IMR-90 (cell line): Measurements from ENCODE around the gene ZMIZ1. TPM values are rescaled to one million over a fixed set of nuclear protein-coding genes. Genes with fewer than 3 reads are reported as not detected.

Source experiments
- ATAC-seq: fragments of 200-7000 bp; cut with Tn5 transposase; 2 replicates; pipeline ENCODE4 v1.9.1; 2020; ENCODE audit warnings: low read depth, mild to moderate bottlenecking, moderate library complexity
- BruUV-seq: library from RNA; stranded (reverse); fragments of 400-500 nt; replicated peaks from 2 replicates; lab custom pipeline; 2021; lab: Mats Ljungman, UMichigan
- CTCF ChIA-PET: fragments of 300-600 bp; formaldehyde crosslinking; extraction: SDS; loops from one replicate; lab custom pipeline; 2021; ENCODE audit warnings: antibody characterized with exemption; lab: Yijun Ruan, JAX
- POLR2A ChIA-PET: fragments of 300-600 bp; sonication (Branson Sonifier 250); formaldehyde crosslinking; loops from one replicate; lab custom pipeline; 2022; ENCODE audit warnings: antibody characterized with exemption; ENCODE audit not compliant: unreplicated experiment; lab: Charles Lee
- DNase-seq: peaks from one replicate; pipeline ENCODE4 v3.0.0; 2013
- H2AFZ ChIP-seq: replicated peaks from 2 replicates; pipeline ENCODE3; 2013; ENCODE audit warnings: low read length, mild to moderate bottlenecking; ENCODE audit not compliant: poor library complexity
- H2AK5ac ChIP-seq: 2 replicates; pipeline ENCODE4 v1.6.1; 2013; ENCODE audit warnings: low read depth, low read length, inconsistent platforms
- H2AK9ac ChIP-seq: replicated peaks from 2 replicates; pipeline ENCODE3; 2013; ENCODE audit warnings: mild to moderate bottlenecking, low read depth, low read length, moderate library complexity; ENCODE audit not compliant: poor library complexity
- H2BK120ac ChIP-seq: 2 replicates; pipeline ENCODE4 v1.6.1; 2013; ENCODE audit warnings: low read depth, low read length, inconsistent platforms
- H2BK15ac ChIP-seq: 3 replicates; pipeline ENCODE4 v1.6.1; 2013; ENCODE audit warnings: low read depth, low read length, inconsistent platforms
- H2BK20ac ChIP-seq: 2 replicates; pipeline ENCODE4 v1.6.1; 2013; ENCODE audit warnings: low read depth, mild to moderate bottlenecking, inconsistent platforms, low read length, moderate library complexity
- H2BK5ac ChIP-seq: 2 replicates; pipeline ENCODE4 v1.6.1; 2013; ENCODE audit warnings: mild to moderate bottlenecking, low read depth, low read length, inconsistent platforms; ENCODE audit not compliant: poor library complexity, severe bottlenecking
- H3K14ac ChIP-seq: replicated peaks from 2 replicates; pipeline ENCODE4 v1.6.1; 2013; ENCODE audit warnings: low read depth, low read length, inconsistent platforms
- H3K18ac ChIP-seq: 2 replicates; pipeline ENCODE4 v1.6.1; 2013; ENCODE audit warnings: low read depth, low read length, control low read depth
- H3K23ac ChIP-seq: 2 replicates; pipeline ENCODE4 v1.6.1; 2013; ENCODE audit warnings: low read depth, low read length, inconsistent platforms
- H3K27ac ChIP-seq: 2 replicates; pipeline ENCODE4 v1.5.1; 2013; ENCODE audit warnings: mild to moderate bottlenecking, control low read depth, low read length; ENCODE audit not compliant: insufficient read depth
- H3K27me3 ChIP-seq: 2 replicates; pipeline ENCODE4 v1.6.1; 2013; ENCODE audit warnings: low read length; ENCODE audit not compliant: control insufficient read depth, insufficient read depth
- H3K36me3 ChIP-seq: 2 replicates; pipeline ENCODE4 v1.6.1; 2013; ENCODE audit warnings: low read length, mixed read lengths; ENCODE audit not compliant: control insufficient read depth, insufficient read depth
- H3K4ac ChIP-seq: 2 replicates; pipeline ENCODE4 v1.6.1; 2013; ENCODE audit warnings: low read depth, low read length, inconsistent platforms
- H3K4me1 ChIP-seq: 2 replicates; pipeline ENCODE4 v1.6.1; 2013; ENCODE audit warnings: low read length, mixed read lengths; ENCODE audit not compliant: control insufficient read depth, insufficient read depth
- H3K4me2 ChIP-seq: 2 replicates; pipeline ENCODE4 v1.6.1; 2013; ENCODE audit warnings: low read depth, mild to moderate bottlenecking, control low read depth, low read length, moderate library complexity
- H3K4me3 ChIP-seq: 2 replicates; pipeline ENCODE4 v1.5.1; 2013; ENCODE audit warnings: low read depth, mild to moderate bottlenecking, control low read depth, low read length, moderate library complexity; ENCODE audit not compliant: insufficient read depth
- H3K56ac ChIP-seq: 2 replicates; pipeline ENCODE4 v1.6.1; 2013; ENCODE audit warnings: low read length, inconsistent platforms; ENCODE audit not compliant: insufficient read depth; ENCODE audit errors: extremely low read depth
- H3K79me1 ChIP-seq, 2 experiments: 2 replicates each; pipeline ENCODE4 v1.6.1; 2013; ENCODE audit warnings: low read length in 2 of 2, inconsistent platforms in 1 of 2, low read depth in 1 of 2
- H3K9ac ChIP-seq: 2 replicates; pipeline ENCODE4 v1.6.1; 2013; ENCODE audit warnings: low read depth, low read length, control low read depth
- H3K9me1 ChIP-seq: 2 replicates; pipeline ENCODE4 v1.6.1; 2013; ENCODE audit warnings: low read length, inconsistent platforms; ENCODE audit not compliant: insufficient read depth
- H3K9me3 ChIP-seq: 2 replicates; pipeline ENCODE4 v1.6.1; 2013; ENCODE audit warnings: low read length; ENCODE audit not compliant: control insufficient read depth, insufficient read depth
- H4K20me1 ChIP-seq: 2 replicates; pipeline ENCODE4 v1.6.1; 2013; ENCODE audit warnings: low read length, inconsistent platforms; ENCODE audit not compliant: insufficient read depth
- H4K5ac ChIP-seq: 2 replicates; pipeline ENCODE4 v1.6.1; 2013; ENCODE audit warnings: mild to moderate bottlenecking, low read depth, low read length, control low read depth
- H4K8ac ChIP-seq, 2 experiments: 2 replicates each; pipeline ENCODE4 v1.6.1; 2013; ENCODE audit warnings: low read depth in 2 of 2, low read length in 2 of 2, control low read depth in 1 of 2, inconsistent platforms in 1 of 2
- H4K91ac ChIP-seq: 2 replicates; pipeline ENCODE4 v1.6.1; 2013; ENCODE audit warnings: low read depth, low read length, inconsistent platforms; ENCODE audit not compliant: insufficient read depth
- BHLHE40 ChIP-seq: fragments of 150-350 bp; IDR thresholded peaks from 2 replicates; pipeline ENCODE4 v1.6.1; 2016; ENCODE audit warnings: mild to moderate bottlenecking, low read depth, low read length
- CEBPB ChIP-seq: IDR thresholded peaks from 2 replicates; pipeline ENCODE4 v1.6.1; 2012; ENCODE audit warnings: low read depth, low read length, improper control_type of control experiment
- CHD1 ChIP-seq: IDR thresholded peaks from 2 replicates; pipeline ENCODE4 v1.6.1; 2012; ENCODE audit warnings: low read depth, low read length, improper control_type of control experiment
- CTCF ChIP-seq: conservative IDR thresholded peaks from 2 replicates; pipeline ENCODE4 v1.5.1; 2012; ENCODE audit warnings: mild to moderate bottlenecking, low read depth, low read length, improper control_type of control experiment
- ELK1 ChIP-seq: fragments of 150-350 bp; IDR thresholded peaks from 2 replicates; pipeline ENCODE4 v1.6.1; 2016; ENCODE audit warnings: low read depth, mild to moderate bottlenecking, low read length, moderate library complexity, borderline replicate concordance
- FOS ChIP-seq: fragments of 150-350 bp; IDR thresholded peaks from 2 replicates; pipeline ENCODE4 v1.6.1; 2016; ENCODE audit warnings: low read depth, low read length
- MAFK ChIP-seq: IDR thresholded peaks from 2 replicates; pipeline ENCODE4 v1.6.1; 2012; ENCODE audit warnings: low read depth, low read length, improper control_type of control experiment
- MAZ ChIP-seq: IDR thresholded peaks from 2 replicates; pipeline ENCODE4 v1.6.1; 2012; ENCODE audit warnings: low read depth, mild to moderate bottlenecking, low read length, improper control_type of control experiment, moderate library complexity, borderline replicate concordance
- MXI1 ChIP-seq: IDR thresholded peaks from 2 replicates; pipeline ENCODE4 v1.6.1; 2012; ENCODE audit warnings: low read depth, mild to moderate bottlenecking, low read length, moderate library complexity, borderline replicate concordance
- NFE2L2 ChIP-seq: fragments of 150-350 bp; IDR thresholded peaks from 2 replicates; pipeline ENCODE4 v1.6.1; 2016; ENCODE audit warnings: low read depth, mild to moderate bottlenecking, low read length
- POLR2A ChIP-seq: IDR thresholded peaks from 2 replicates; pipeline ENCODE4 v1.6.1; 2012; ENCODE audit warnings: mild to moderate bottlenecking, low read depth, low read length
- RCOR1 ChIP-seq: IDR thresholded peaks from 2 replicates; pipeline ENCODE4 v1.6.1; 2012; ENCODE audit warnings: mild to moderate bottlenecking, low read length, improper control_type of control experiment; ENCODE audit not compliant: insufficient replicate concordance
- RFX5 ChIP-seq: IDR thresholded peaks from 2 replicates; pipeline ENCODE4 v1.8.0; 2012; ENCODE audit warnings: low read depth, mild to moderate bottlenecking, low read length, moderate library complexity
- SMC3 ChIP-seq: fragments of 150-350 bp; IDR thresholded peaks from 2 replicates; pipeline ENCODE4 v1.6.1; 2016; ENCODE audit warnings: low read depth, mild to moderate bottlenecking, antibody characterized with exemption, low read length, moderate library complexity
- USF2 ChIP-seq: fragments of 150-350 bp; IDR thresholded peaks from 2 replicates; pipeline ENCODE4 v1.6.1; 2017; ENCODE audit warnings: mild to moderate bottlenecking, antibody characterized with exemption, low read length, low read depth
- WGBS, 2 experiments: methylation state at CpG; one replicate each; pipeline versions ENCODE4 v1.1.5 to v1.1.7; 2013; ENCODE audit warnings: missing lambda C conversion rate in 2 of 2; ENCODE audit not compliant: insufficient read length in 1 of 2; ENCODE audit errors: extremely low coverage in 2 of 2; 5-methylcytosine and 5-hydroxymethylcytosine counted together
- dilution Hi-C: fragments of 300-500 bp; cut with HindIII; formaldehyde crosslinking; loops from one replicate; pipeline ENCODE4 v1.14.3; 2018; ENCODE audit warnings: low sequenced_read_pairs; ENCODE audit not compliant: unreplicated experiment
- in situ Hi-C: fragments of 300-500 bp; cut with MboI; formaldehyde crosslinking; loops from 3 replicates; pipeline ENCODE4 v1.14.3; 2019; ENCODE audit warnings: low sequenced_read_pairs, inconsistent platforms, mixed read lengths
- intact Hi-C: fragments of 100-400 bp; cut with micrococcal nuclease; formaldehyde crosslinking; loops from 2 replicates; pipeline ENCODE4 v1.10.0; 2022
- polyA plus RNA-seq, 3 experiments: library from polyadenylated mRNA; depleted of rRNA; stranded (reverse); fragments of >200 nt; gene quantifications; 2 replicates each; pipeline ENCODE4 v1.2.3, GENCODE V29; 2012; ENCODE audit warnings: low replicate concordance in 1 of 3
- total RNA-seq: library from RNA; depleted of rRNA; stranded (reverse); fragments of >200 nt; gene quantifications from 2 replicates; pipeline ENCODE4 v1.2.3, GENCODE V29; 2012

Gene ZMIZ1
- total and polyA plus RNA-seq, 2 of the 4 experiments (the other 2 are of a cell fraction): 6.6 to 48.7 TPM

GRCh38 chr10:79176949-79177602, 108.3 kb downstream of the ZMIZ1 start:
- H3K4ac ChIP-seq: peak overlapping the region; percentile 89
- intact Hi-C loops (loop anchor here (5.0 kb wide), 1 partner anchor 105 kb away; no protein-coding TSS in a partner anchor), in situ Hi-C loops (no loop called here), dilution Hi-C loops (no loop called here)
- H3K14ac ChIP-seq: peak overlapping the region; percentile 90
- peak overlapping the region; percentile 83 for H3K23ac ChIP-seq
- BruUV-seq: no TSS peak
- H3K9ac ChIP-seq: peak overlapping the region; percentile 56
- 31% methylated on average over 4 of the region's 18 CpGs; no CpG with 5 or more reads in 1 of the 2 experiments for WGBS, 2 experiments
- H2AK9ac ChIP-seq: peak overlapping the region; percentile 48
- H2BK15ac ChIP-seq: peak overlapping the region; percentile 55; the same call in 1 of the 3 replicates
- H3K4me1 ChIP-seq: peaks cover 72% of the 10 kb centered on the region
- H2BK20ac ChIP-seq: peak overlapping the region; percentile 57
- peak overlapping the region; percentile 83 for H2BK120ac ChIP-seq
- ChIA-PET POLR2A (no interaction called here), CTCF (interaction anchor here (1.2 kb wide), 1 partner anchor 18 kb away, joined by 5 read pairs; no protein-coding TSS in a partner anchor)
- H3K36me3 ChIP-seq: peaks cover 9% of the 10 kb centered on the region
- peak overlapping the region; percentile 79 to 89; a peak in 3 of 4 replicates for H4K8ac ChIP-seq
- peaks cover 48% of the 10 kb centered on the region for H3K9me1 ChIP-seq
- H4K5ac ChIP-seq: peak overlapping the region; percentile 42
- DNase-seq (peak; percentile 43), ATAC-seq (peak; percentile 3; the same call in 1 of the 2 replicates)
- no peaks in the 10 kb centered on the region for H3K27me3 ChIP-seq
- H2AK5ac ChIP-seq: peak overlapping the region; percentile 97
- no peaks in the 10 kb centered on the region for H3K9me3 ChIP-seq
- peak overlapping the region; percentile 61; the same call in 1 of the 2 replicates for H3K56ac ChIP-seq
- no peak overlapping the region for H3K4me3 ChIP-seq
- peaks cover 44 to 96% of the 10 kb centered on the region in 2 experiments for H3K79me1 ChIP-seq
- peak overlapping the region; percentile 82 for H4K91ac ChIP-seq
- peak overlapping the region; percentile 85 for H3K27ac ChIP-seq
- peak overlapping the region; percentile 87 for H2BK5ac ChIP-seq
- H3K18ac ChIP-seq: peak overlapping the region; percentile 19
- peak overlapping the region; percentile 28 for H2AFZ ChIP-seq
- H4K20me1 ChIP-seq: peaks cover 49% of the 10 kb centered on the region
- H3K4me2 ChIP-seq: no peak overlapping the region
- no peak for TF ChIP-seq CTCF
- no peak for TF ChIP-seq RFX5
- TF ChIP-seq NFE2L2: no peak
- no peak for TF ChIP-seq RCOR1
- TF ChIP-seq MAZ: no peak
- TF ChIP-seq CHD1: no peak
- no peak for TF ChIP-seq FOS
- no peak for TF ChIP-seq USF2
- no peak for TF ChIP-seq MXI1
- TF ChIP-seq POLR2A: no peak
- no peak for TF ChIP-seq SMC3
- TF ChIP-seq BHLHE40: no peak
- TF ChIP-seq MAFK: no peak
- TF ChIP-seq CEBPB: no peak
- TF ChIP-seq ELK1: no peak
